ENCODE data around the gene ATRN.

Gene ATRN

DNA sequence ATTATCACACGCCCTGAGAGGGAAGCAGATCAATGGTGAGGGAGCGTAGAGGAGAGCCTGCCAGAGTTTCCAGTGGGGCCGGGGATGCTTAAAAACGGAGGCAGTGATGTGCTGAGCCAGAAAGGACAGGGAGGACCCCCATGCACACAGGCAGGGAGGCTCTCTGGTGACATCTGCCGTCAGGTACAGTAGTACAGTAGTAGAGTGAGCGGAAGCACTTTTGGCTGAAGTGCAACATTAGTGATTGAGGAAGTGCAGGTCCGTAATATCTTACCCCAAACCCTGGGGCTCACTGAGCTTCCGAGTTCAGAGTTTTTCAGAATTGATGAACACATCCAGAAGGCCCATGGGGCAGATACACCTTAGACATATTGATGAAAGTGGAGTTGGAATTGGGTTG, 150.3 kb downstream of the ATRN start:
- DNase-seq (ENCODE audit: low read depth in 1 of 2, low spot score in 1 of 2), result no peak

- no peak for DNase-seq (ENCODE audit: low read depth in 1 of 2, low spot score in 1 of 2)
These were observed 151.6 kb downstream of the ATRN start for GRCh38 chr20:3622406-3622805.

DNA sequence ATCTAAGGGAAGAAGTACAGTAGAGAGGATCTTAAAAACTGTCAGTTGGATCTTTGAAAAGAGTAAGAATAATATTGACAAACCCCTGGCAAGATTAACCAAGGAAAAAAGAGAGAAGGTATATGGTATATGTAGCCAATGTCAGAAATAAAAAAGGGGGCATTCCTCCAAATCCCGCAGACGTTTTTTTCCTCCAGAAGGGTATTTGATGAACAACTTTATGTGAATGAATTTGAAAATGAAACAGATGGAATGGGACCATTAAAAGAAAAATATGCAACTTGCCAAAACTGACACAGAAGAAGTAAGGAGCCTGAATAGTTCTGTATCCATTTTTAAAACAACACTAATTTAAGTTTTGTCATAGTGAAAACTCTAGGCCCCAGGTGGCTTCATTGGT, 156.7 kb downstream of the ATRN start:
- no peak for DNase-seq (ENCODE audit: low read depth in 1 of 2, low spot score in 1 of 2)

DNA sequence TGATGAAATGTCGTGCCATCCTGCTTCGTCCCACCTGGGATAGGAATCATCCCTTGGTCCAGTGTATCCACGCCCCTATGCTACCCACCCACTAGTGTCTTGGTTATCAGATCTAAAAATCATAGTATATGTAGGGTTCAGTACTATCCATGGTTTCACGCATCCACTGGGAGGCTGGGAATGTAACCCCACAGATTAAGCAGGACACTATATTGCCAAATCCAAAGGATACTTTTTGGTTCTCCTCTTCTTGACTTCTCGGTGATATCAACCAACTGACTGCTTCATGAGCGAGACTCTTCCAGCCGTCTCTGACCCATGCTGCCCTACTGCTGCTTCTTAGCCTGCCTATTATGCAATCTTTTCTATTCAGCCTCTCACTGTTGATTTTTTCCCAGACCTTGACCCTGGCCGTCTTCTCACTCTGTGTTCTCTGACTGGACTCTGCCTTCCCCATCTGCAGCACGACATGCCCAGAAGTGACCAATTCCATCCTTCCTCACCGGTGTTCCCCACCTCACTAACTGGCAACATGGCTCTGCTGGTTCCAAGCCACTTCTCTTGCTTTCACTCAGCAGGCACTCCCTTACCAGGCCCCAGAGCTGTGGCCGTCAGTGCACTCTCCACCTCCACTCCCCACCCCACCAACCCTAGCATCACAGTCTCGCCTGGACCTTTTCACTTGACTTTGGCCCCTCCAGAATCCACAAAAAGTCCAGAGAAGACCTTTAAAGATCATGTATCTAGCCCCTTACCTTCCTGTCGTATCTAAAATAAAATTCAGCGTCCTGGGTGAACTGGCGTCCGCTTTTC, 157.9 kb downstream of the ATRN start:
- DNase-seq (ENCODE audit: low read depth in 1 of 2, low spot score in 1 of 2), result no peak

- no peak for DNase-seq (ENCODE audit: low read depth in 1 of 2, low spot score in 1 of 2)
These were observed 159.1 kb downstream of the ATRN start for GRCh38 chr20:3629893-3630292.

DNA sequence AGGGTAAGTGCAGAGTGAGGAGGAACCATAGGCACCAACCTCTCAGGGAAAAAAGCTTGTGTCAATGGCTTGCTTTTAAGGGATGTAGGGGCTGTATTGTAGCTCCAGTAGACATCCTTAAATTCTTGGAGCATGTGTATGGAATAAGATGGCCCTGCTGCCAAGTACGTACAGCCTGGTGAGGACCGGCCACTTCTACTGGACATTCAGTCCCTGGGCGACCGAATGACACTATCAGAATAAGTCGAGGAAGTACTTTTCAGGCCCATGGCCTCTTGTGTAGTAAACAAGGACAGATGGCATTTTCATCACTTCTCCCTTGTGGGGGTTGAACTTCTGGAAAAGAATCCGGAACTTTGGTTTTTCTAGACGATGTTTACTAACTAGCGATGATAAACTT, 159.6 kb downstream of the ATRN start:
- no peak for DNase-seq (ENCODE audit: low read depth in 1 of 2, low spot score in 1 of 2)

GRCh38 chr20:3631534-3631933, 160.7 kb downstream of the ATRN start:
- DNase-seq (ENCODE audit: low read depth in 1 of 2, low spot score in 1 of 2), result no peak

DNA sequence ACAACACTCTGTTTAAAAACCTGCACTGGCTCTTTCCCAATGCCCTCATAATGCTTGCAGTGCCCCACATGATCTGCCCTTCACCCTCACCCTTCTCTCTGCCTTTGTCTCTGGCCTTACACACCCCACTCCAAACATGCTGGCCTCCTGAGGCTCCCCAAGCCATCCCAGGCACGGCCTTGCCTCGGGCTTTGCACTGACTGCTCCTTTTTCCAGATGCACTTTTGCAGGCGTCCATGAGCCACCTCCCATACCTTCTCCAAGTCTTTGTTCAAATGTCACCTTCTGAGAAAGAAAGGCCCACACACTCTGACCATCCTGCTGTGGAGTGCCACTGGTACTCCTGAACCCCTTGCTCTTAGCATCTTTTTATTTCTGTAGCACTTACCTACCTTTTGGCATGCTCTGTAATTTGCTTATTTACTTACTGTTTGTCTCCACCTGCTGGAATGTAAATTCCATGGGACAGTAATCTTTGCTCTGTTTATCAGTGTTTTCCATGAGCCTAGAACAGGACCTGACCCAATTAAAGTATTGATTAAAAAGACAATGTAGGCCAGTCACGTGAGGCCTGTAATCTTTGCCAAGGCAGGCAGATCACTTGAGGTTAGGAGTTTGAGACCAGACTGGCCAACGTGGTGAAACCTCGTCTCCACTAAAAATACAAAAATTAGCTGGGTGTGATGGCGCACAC, 161.6 kb downstream of the ATRN start:
- no peak for DNase-seq (ENCODE audit: low read depth in 1 of 2, low spot score in 1 of 2)

DNA sequence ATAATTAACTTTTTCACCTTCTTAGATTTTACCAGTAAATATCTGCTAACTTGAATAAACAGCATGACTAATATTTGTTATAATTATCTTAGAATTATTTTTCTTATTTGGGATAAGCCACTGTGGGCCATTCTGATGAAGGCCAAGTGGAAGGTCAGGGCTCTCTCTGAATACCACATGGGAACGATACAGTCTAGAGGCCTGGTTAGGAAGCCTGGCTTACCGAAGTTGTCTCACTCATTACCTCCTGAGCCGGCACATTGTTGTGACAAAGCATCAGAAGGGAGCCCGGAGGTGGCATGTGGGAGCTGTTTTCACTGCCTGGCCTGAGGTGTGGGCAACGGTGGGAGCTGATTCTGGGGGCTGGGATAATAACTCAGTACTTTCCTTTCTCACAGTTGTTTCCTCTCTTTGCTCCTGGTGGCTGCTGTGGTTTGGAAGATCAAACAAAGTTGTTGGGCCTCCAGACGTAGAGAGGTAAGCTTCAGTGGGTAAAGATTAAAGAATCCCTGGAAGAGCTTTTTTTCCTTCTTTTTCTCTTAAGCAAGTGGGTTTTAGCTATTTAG, 163.2 kb downstream of the ATRN start:
- no peak for DNase-seq (ENCODE audit: low read depth in 1 of 2, low spot score in 1 of 2)

GRCh38 chr20:3635346-3635745, 164.5 kb downstream of the ATRN start:
- no peak for DNase-seq (ENCODE audit: low read depth in 1 of 2, low spot score in 1 of 2)

DNA sequence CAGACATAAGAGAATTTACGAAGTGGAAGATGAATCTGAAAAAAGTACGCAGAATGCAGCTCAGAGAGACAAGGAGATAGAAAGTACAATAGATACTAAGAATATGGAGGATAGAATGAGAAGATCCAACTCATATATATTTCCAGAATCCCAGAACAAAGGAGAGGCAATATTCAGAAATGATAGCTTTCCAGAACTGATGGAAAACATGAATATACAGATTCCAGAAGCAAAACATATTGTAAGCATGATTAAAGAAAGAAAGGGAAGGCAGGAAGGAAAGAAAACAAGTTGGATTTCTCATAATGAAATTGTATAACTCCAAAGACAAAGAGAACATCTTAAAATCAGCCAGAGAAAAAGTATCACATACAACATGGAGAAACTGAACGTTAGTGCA, 169.4 kb downstream of the ATRN start:
- no peak for DNase-seq (ENCODE audit: low read depth in 1 of 2, low spot score in 1 of 2)

- DNase-seq (ENCODE audit: low read depth in 1 of 2, low spot score in 1 of 2), result no peak
These were observed 174.7 kb downstream of the ATRN start for GRCh38 chr20:3645309-3646066.

DNA sequence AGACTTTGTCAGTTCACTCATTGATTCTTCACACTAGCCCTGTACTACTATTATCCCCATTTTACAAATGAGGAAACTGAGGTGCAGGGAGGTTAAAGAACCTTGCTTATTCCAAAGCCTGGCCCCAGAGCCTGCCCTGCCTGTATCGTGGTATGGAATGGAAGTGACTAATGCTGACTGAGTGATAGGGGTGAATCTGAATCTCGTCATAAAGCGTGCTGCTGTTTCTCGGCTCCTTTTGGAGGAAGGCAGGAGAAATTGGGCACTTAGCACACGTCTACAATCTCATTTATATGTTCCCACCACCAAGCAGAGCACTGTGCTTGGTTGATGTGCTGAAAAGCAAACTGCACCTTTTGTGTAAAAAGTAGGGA, 175.2 kb downstream of the ATRN start:
- no peak for DNase-seq (ENCODE audit: low read depth in 1 of 2, low spot score in 1 of 2)

GRCh38 chr20:3646651-3647050, 175.8 kb downstream of the ATRN start:
- no peak for DNase-seq (ENCODE audit: low read depth in 1 of 2, low spot score in 1 of 2)

- no peak for DNase-seq (ENCODE audit: low read depth in 1 of 2, low spot score in 1 of 2)
These were observed 176.7 kb downstream of the ATRN start for GRCh38 chr20:3647473-3647872.

GRCh38 chr20:3648951-3649350, 178.1 kb downstream of the ATRN start:
- no peak for DNase-seq (ENCODE audit: low read depth in 1 of 2, low spot score in 1 of 2)

DNA sequence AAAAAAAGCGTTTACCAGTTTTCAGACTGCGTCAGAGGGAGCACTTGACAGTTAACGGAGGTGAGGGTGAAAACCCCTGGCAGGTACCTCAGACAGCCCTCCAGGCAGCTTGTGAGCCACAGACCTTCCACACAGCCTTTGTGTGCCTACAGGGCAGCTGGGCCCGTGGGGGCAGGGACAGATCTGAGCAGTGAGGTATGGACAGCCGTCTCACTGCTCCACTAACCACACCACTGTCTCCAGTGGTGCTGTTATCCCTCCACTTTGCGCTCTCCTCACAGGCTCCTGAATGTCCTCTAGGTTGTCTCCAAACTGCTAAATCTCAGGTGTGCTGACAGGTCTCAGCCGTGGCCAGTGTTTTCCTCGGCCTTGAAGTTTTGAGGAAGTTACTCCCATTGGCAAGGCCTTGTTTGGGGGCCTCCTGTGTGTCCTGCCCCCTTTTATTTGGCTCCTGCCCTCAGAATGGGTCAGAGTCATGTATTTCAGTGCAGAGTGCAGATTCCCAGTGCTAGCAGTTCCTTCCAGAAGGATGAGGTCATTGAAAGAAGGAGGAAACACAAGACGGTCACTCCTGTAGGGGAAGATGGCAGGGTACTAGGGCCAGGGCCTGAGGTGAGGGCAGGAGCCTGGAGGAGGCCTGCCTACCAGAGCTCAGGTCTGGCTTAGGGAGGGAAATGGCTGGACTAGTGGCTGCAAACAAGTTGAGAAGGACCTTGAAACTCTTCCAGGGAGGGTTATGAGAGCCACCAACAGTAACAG, 180.6 kb downstream of the ATRN start:
- no peak for DNase-seq (ENCODE audit: low read depth in 1 of 2, low spot score in 1 of 2)

DNA sequence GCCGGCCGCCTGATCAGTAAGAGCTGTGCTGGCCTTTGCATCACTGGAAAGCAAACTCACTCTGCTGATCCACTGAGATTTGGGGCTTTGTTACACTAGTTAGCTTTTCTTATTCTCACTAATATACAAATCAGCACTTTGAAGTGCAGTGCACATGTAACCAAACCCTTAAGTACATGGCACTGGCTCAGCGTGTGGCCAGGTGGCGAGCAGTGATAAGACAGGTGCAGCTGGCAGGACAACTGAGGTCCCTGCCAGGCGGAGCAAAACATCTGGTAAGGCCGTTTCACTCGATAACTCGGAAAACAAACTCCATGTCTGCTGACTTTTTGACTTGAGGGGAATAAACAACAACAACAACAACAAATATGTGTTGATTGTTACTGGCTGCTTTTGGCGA, 181.4 kb downstream of the ATRN start:
- DNase-seq (ENCODE audit: low read depth in 1 of 2, low spot score in 1 of 2), result no peak

DNA sequence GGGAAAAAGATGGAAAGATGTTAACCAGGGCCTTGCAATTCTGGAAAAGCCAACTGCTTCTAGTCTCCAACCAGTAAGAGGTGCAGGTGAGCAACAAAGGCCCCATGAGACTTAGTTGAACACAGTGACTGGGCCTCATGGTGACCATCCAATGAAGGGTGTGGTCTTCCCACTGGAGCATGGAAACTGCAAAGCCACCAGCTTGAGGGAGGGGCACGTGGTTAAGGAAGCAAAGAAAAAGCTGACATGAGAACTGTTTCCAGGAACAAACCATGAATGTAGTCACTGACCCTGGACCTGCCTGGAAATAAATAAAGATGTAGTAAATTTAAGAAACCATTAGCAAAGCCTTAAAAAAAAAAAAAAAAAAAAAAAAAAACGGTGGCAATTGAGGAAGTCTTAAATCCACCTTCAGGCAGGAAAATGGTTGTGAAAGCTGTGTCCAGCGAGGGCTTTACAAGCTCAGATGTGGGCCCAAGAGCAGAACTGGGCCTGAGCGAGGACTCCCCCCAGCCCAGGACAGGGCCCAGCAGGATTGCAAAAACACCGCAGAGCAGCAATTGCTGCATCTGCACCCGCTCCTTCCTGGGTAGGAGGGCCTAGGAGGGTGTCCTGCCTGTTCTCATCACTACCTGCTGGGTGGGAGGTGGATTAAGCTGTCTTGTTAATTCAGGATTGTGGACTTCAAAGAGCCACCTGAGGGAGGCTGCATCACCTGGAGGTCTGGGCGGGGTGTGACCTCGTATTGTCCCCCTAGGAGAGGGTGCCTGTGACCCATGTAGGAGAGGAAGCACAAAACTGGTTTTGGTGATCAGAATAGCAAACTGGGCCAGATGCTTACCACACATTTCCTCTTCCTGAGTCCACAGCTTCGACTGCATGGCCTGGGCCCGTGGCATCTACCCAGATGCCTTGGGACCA, 182.1 kb downstream of the ATRN start:
- DNase-seq (ENCODE audit: low read depth in 1 of 2, low spot score in 1 of 2), result no peak

GRCh38 chr20:3653921-3654320, 183.1 kb downstream of the ATRN start:
- DNase-seq (ENCODE audit: low read depth in 1 of 2, low spot score in 1 of 2), result no peak

Measured in activated CD4-positive, alpha-beta T cell treated with anti-CD3 and anti-CD28 coated beads, Interleukin-2, amount 50 U/mL, for 24 hours (primary cell).